Astrocyte (in vitro differentiated cells and primary cell): Measurements from ENCODE around the gene MYO19. TPM values are rescaled to one million over a fixed set of nuclear protein-coding genes. Genes with fewer than 3 reads are reported as not detected.
"Not testable (repeated sequence)": the region's sequence is repeated elsewhere in the genome, so short reads cannot be mapped to it uniquely, and the experiment has no call there.

Experiments used
- DNase-seq: peaks from one replicate; pipeline ENCODE4 v3.0.0-alpha.2; 2010; ENCODE audit warnings: low read depth
- FAIRE-seq: peaks from 2 replicates; lab custom pipeline; 2011; peaks lifted over from hg19 to GRCh38; lab: Jason Lieb, UNC
- H2AFZ ChIP-seq: 2 replicates; pipeline ENCODE4 v1.6.0; 2012; ENCODE audit warnings: low read depth, low read length, inconsistent platforms
- H3K27ac ChIP-seq: 2 replicates; pipeline ENCODE4 v1.5.1; 2011; ENCODE audit warnings: low read depth, low read length, inconsistent platforms
- H3K27me3 ChIP-seq: 2 replicates; pipeline ENCODE4 v1.6.0; 2011; ENCODE audit warnings: low read length, inconsistent platforms; ENCODE audit not compliant: insufficient read depth
- H3K36me3 ChIP-seq: 2 replicates; pipeline ENCODE4 v1.5.1; 2011; ENCODE audit warnings: low read length, inconsistent platforms; ENCODE audit not compliant: insufficient read depth
- H3K4me1 ChIP-seq: 2 replicates; pipeline ENCODE4 v1.5.1; 2011; ENCODE audit warnings: low read length, inconsistent platforms; ENCODE audit not compliant: insufficient read depth
- H3K4me2 ChIP-seq: 2 replicates; pipeline ENCODE4 v1.6.0; 2012; ENCODE audit warnings: low read length, inconsistent platforms
- H3K4me3 ChIP-seq: 2 replicates; pipeline ENCODE4 v1.5.1; 2011; ENCODE audit warnings: low read depth, mild to moderate bottlenecking, low read length, inconsistent platforms; ENCODE audit not compliant: insufficient read depth
- H3K79me2 ChIP-seq: 2 replicates; pipeline ENCODE4 v1.6.0; 2012; ENCODE audit warnings: mild to moderate bottlenecking, low read length, inconsistent platforms; ENCODE audit not compliant: insufficient read depth
- H3K9ac ChIP-seq: 2 replicates; pipeline ENCODE4 v1.6.0; 2012; ENCODE audit warnings: mild to moderate bottlenecking, low read length, inconsistent platforms
- H3K9me3 ChIP-seq: 2 replicates; pipeline ENCODE4 v1.5.1; 2012; ENCODE audit warnings: low read depth, mild to moderate bottlenecking, low read length, inconsistent platforms; ENCODE audit not compliant: insufficient read depth
- H4K20me1 ChIP-seq: 2 replicates; pipeline ENCODE4 v1.6.0; 2012; ENCODE audit warnings: low read length, inconsistent platforms; ENCODE audit not compliant: insufficient read depth
- H3K27ac Mint-ChIP-seq: one replicate; pipeline ENCODE4 v1.8.0; 2021; ENCODE audit warnings: mild to moderate bottlenecking, mixed read lengths; ENCODE audit not compliant: unreplicated experiment
- H3K27me3 Mint-ChIP-seq: one replicate; pipeline ENCODE4 v1.8.0; 2021; ENCODE audit warnings: low read depth, mixed read lengths; ENCODE audit not compliant: unreplicated experiment
- H3K36me3 Mint-ChIP-seq: one replicate; pipeline ENCODE4 v1.8.0; 2021; ENCODE audit warnings: low read depth, mixed read lengths; ENCODE audit not compliant: unreplicated experiment
- H3K4me1 Mint-ChIP-seq: one replicate; pipeline ENCODE4 v1.8.0; 2021; ENCODE audit warnings: low read depth, mixed read lengths; ENCODE audit not compliant: unreplicated experiment
- H3K4me3 Mint-ChIP-seq: one replicate; pipeline ENCODE4 v1.8.0; 2021; ENCODE audit warnings: mild to moderate bottlenecking, moderate library complexity, mixed read lengths; ENCODE audit not compliant: unreplicated experiment
- H3K9me3 Mint-ChIP-seq: one replicate; pipeline ENCODE4 v1.8.0; 2021; ENCODE audit warnings: mild to moderate bottlenecking, mixed read lengths; ENCODE audit not compliant: unreplicated experiment
- CTCF ChIP-seq: IDR thresholded peaks from 2 replicates; pipeline ENCODE4 v1.5.1; 2011; ENCODE audit warnings: low read depth, mild to moderate bottlenecking, inconsistent platforms, low read length, moderate library complexity; ENCODE audit not compliant: insufficient read depth
- EZH2 ChIP-seq: IDR thresholded peaks from 2 replicates; pipeline ENCODE4 v1.6.1; 2012; ENCODE audit warnings: mild to moderate bottlenecking, low read length, inconsistent platforms; ENCODE audit not compliant: insufficient read depth
- total RNA-seq: library from RNA; stranded (reverse); gene quantifications from 2 replicates; pipeline ENCODE4 v1.2.1, GENCODE V29; 2021

The MYO19 gene
- total RNA-seq, 1 donor from 2014 or later: 42.9 TPM

DNA sequence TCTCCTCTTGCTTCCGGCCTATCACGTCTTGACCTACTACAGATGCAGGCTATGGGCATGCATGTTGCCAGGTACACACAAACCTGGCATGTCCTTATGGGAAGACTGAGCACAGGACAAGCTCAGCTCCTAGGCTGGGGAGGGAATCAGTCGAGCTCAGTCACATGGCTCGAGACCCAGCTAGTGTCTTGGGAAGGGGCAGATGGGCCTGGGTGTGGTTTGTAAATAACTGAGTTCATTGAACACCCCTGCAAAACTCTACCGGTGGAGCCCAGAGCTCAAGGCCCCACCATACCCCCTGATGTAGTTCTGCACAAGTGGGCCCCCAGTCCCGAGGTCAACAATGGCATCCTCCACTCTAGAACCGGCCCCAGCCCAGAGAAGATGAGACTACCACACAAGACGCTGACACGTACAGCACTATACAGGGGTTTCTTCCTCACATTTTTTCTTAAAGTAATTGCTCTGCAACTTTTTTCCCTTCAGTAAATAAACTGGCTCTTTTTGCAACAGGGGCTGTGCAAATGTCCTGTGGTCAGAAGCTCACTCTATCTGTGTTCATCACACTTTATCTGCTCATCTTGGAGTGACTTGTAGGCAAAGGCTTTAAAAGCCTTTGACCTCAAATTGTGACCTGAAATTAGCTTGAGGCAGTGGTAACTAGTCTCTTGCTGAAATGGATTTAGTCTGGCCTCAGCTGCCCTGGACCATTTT, 25.2 kb downstream of the MYO19 start:
- H3K9ac ChIP-seq: no peak overlapping the region
- no peak for FAIRE-seq
- Mint-ChIP-seq H3K27ac (no peak overlapping the region), H3K4me3 (no peak overlapping the region), H3K9me3 (no peaks in the 10 kb centered on the region), H3K36me3 (peaks cover 32% of the 10 kb centered on the region), H3K4me1 (no peaks in the 10 kb centered on the region), H3K27me3 (no peaks in the 10 kb centered on the region)
- no peaks in the 10 kb centered on the region for H3K9me3 ChIP-seq
- no peaks in the 10 kb centered on the region for H3K4me1 ChIP-seq
- H3K79me2 ChIP-seq: no peaks in the 10 kb centered on the region
- no peak for DNase-seq
- no peaks in the 10 kb centered on the region for H4K20me1 ChIP-seq
- H3K27me3 ChIP-seq: no peaks in the 10 kb centered on the region
- no peak overlapping the region for H3K27ac ChIP-seq
- no peak for TF ChIP-seq CTCF
- no peak for TF ChIP-seq EZH2
- H3K36me3 ChIP-seq: peaks cover 17% of the 10 kb centered on the region
- H3K4me2 ChIP-seq: no peak overlapping the region
- no peak overlapping the region for H3K4me3 ChIP-seq
- no peak overlapping the region for H2AFZ ChIP-seq

DNA sequence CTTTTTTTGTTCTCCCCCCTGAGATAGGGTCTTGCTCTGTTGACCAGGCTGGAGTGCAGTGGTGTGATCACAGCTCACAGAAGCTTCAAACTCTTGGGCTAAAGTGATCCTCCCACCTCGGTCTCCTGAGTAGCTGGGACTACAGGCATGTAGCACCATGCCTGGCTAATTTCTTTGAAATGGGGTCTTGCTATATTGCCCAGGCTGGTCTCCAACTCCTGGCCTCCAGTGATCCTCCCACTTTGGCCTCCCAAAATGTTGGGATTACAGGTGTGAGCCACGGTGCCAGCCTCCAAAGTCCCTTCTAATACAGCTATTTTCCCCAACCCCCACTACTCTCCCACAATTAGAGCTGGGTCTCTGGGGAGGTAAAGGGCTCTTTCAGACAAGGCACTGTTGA, 26.2 kb downstream of the MYO19 start:
- not testable (repeated sequence) for H3K27ac ChIP-seq, H3K79me2 ChIP-seq, H3K9me3 Mint-ChIP-seq, H3K4me3 ChIP-seq, H3K4me1 ChIP-seq, H3K4me1 Mint-ChIP-seq, H3K9me3 ChIP-seq, H3K9ac ChIP-seq, H4K20me1 ChIP-seq, FAIRE-seq, H3K27ac Mint-ChIP-seq, H3K4me3 Mint-ChIP-seq, H2AFZ ChIP-seq, H3K27me3 Mint-ChIP-seq, DNase-seq, H3K4me2 ChIP-seq, H3K27me3 ChIP-seq
- peaks cover 21% of the 10 kb centered on the region for H3K36me3 ChIP-seq
- peaks cover 35% of the 10 kb centered on the region for H3K36me3 Mint-ChIP-seq

GRCh38 chr17:36507266-36507665, 27.4 kb downstream of the MYO19 start:
- no peak overlapping the region for H3K4me3 Mint-ChIP-seq
- Histone ChIP-seq H3K79me2 (no peaks in the 10 kb centered on the region), H4K20me1 (no peaks in the 10 kb centered on the region), H3K9me3 (no peaks in the 10 kb centered on the region), H3K36me3 (peaks cover 16% of the 10 kb centered on the region), H3K4me1 (no peaks in the 10 kb centered on the region), H3K27ac (no peak overlapping the region), H3K4me3 (no peak overlapping the region), H3K4me2 (no peak overlapping the region), H2AFZ (no peak overlapping the region), H3K27me3 (no peaks in the 10 kb centered on the region), H3K9ac (no peak overlapping the region)
- DNase-seq (no peak), FAIRE-seq (no peak)
- H3K27ac Mint-ChIP-seq: no peak overlapping the region
- no peaks in the 10 kb centered on the region for H3K4me1 Mint-ChIP-seq
- peaks cover 39% of the 10 kb centered on the region for H3K36me3 Mint-ChIP-seq
- no peaks in the 10 kb centered on the region for H3K9me3 Mint-ChIP-seq
- TF ChIP-seq EZH2 (no peak), CTCF (no peak)
- H3K27me3 Mint-ChIP-seq: no peaks in the 10 kb centered on the region
